ENCODE results near the gene C16orf95.

C16orf95 gene

DNA sequence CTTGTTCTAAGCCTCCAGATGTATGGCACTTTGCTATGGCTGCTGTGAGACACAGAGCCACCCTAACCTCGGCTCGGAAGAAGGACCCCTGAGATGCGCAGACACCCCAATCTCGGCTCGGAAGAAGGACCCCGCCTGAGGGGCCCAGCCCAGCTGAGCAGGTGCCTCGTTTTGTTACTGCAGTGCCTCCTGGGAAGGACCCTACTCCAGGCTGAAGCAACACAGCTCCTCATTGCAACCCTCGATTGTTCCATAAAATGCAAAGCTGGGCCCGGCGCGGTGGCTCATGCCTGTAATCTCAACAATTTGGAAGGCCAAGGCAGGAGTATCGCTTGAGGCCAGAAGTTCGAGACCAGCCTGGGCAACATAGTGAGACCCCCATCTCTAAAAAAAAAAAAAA lies 61.3 kb downstream of the C16orf95 start:
- H3K9ac ChIP-seq (ENCODE audit: low read length), result no peak overlapping the region
- no peaks in the 10 kb centered on the region for H3K36me3 ChIP-seq (replicated peaks; ENCODE audit: low read depth, low read length)
- no peak overlapping the region for H3K27ac ChIP-seq (ENCODE audit: low read length)
- no peaks in the 10 kb centered on the region for H3K4me1 ChIP-seq (ENCODE audit: low read length)
- no peak for TF ChIP-seq EZH2phosphoT487 (IDR thresholded peaks at IDR 0.05; ENCODE audit: low read depth)
- TF ChIP-seq, protein P1, sequence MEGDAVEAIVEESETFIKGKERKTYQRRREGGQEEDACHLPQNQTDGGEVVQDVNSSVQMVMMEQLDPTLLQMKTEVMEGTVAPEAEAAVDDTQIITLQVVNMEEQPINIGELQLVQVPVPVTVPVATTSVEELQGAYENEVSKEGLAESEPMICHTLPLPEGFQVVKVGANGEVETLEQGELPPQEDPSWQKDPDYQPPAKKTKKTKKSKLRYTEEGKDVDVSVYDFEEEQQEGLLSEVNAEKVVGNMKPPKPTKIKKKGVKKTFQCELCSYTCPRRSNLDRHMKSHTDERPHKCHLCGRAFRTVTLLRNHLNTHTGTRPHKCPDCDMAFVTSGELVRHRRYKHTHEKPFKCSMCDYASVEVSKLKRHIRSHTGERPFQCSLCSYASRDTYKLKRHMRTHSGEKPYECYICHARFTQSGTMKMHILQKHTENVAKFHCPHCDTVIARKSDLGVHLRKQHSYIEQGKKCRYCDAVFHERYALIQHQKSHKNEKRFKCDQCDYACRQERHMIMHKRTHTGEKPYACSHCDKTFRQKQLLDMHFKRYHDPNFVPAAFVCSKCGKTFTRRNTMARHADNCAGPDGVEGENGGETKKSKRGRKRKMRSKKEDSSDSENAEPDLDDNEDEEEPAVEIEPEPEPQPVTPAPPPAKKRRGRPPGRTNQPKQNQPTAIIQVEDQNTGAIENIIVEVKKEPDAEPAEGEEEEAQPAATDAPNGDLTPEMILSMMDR (IDR thresholded peaks at IDR 0.05; ENCODE audit: low read depth, low read length), result no peak
- no peaks in the 10 kb centered on the region for H3K27me3 ChIP-seq (ENCODE audit: low read depth, low read length)
- H3K9me3 ChIP-seq (ENCODE audit: insufficient read depth, low read length), result no peaks in the 10 kb centered on the region
- H3K79me2 ChIP-seq (ENCODE audit: low read length), result no peaks in the 10 kb centered on the region
- H3K4me2 ChIP-seq (ENCODE audit: low read length), result no peak overlapping the region
- H2AFZ ChIP-seq (ENCODE audit: low read depth, low read length), result no peak overlapping the region
- no peaks in the 10 kb centered on the region for H4K20me1 ChIP-seq (ENCODE audit: insufficient read depth, low read length)
- H3K4me3 ChIP-seq (ENCODE audit: low read length), result no peak overlapping the region

DNA sequence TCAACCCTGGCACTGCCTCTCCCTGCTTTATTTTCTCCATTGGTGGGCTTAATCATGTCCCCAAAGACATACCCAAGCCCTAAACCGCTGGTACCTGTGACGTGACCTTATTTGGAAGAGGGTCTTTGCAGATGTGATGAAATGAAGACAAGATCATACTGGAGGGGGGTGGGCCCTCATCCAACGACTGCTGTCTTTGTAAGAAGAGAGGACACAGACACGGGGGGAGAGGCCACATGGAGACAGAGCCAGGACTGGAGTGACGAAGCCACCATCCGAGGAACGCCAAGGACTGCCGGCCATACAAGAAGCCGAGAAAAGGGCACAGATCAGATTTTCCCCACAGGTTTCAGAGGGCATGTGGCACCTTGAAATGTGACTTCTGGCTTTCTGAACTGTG lies 62.5 kb downstream of the C16orf95 start:
- Histone ChIP-seq H3K79me2 (ENCODE audit: low read length) (no peaks in the 10 kb centered on the region), H3K9me3 (ENCODE audit: insufficient read depth, low read length) (no peaks in the 10 kb centered on the region), H3K27me3 (ENCODE audit: low read depth, low read length) (no peaks in the 10 kb centered on the region), H4K20me1 (ENCODE audit: insufficient read depth, low read length) (no peaks in the 10 kb centered on the region), H3K4me2 (ENCODE audit: low read length) (no peak overlapping the region), H3K27ac (ENCODE audit: low read length) (no peak overlapping the region), H2AFZ (ENCODE audit: low read depth, low read length) (no peak overlapping the region), H3K4me1 (ENCODE audit: low read length) (no peaks in the 10 kb centered on the region), H3K4me3 (ENCODE audit: low read length) (no peak overlapping the region), H3K9ac (ENCODE audit: low read length) (no peak overlapping the region), H3K36me3 (replicated peaks; ENCODE audit: low read depth, low read length) (no peaks in the 10 kb centered on the region)
- TF ChIP-seq, protein P1 (IDR thresholded peaks at IDR 0.05; ENCODE audit: low read depth, low read length), result no peak
- no peak for TF ChIP-seq EZH2phosphoT487 (IDR thresholded peaks at IDR 0.05; ENCODE audit: low read depth)

DNA sequence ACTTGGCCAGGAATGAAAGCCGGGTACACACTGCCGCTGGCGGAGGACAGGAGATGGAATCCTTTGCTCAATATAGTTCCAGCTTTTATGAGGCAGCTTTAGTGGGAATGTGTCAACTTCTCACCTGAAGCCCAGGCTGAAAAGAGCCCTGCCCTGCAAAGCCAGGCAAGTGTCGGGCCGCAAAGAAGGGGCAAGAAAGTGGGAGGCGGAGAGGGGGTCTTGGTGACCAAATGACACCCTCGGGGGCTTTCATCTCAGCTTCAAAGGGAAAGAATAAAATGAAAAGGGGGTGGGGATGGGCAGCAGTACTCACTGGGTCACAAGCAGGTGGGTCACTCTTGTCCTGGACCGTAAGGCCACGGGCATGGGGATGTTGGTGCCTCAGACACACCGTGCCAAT lies 62.9 kb downstream of the C16orf95 start:
- H3K27me3 ChIP-seq (ENCODE audit: low read depth, low read length), result no peaks in the 10 kb centered on the region
- no peak for TF ChIP-seq EZH2phosphoT487 (IDR thresholded peaks at IDR 0.05; ENCODE audit: low read depth)
- TF ChIP-seq, protein P1 (IDR thresholded peaks at IDR 0.05; ENCODE audit: low read depth, low read length), result no peak
- no peaks in the 10 kb centered on the region for H3K79me2 ChIP-seq (ENCODE audit: low read length)

DNA sequence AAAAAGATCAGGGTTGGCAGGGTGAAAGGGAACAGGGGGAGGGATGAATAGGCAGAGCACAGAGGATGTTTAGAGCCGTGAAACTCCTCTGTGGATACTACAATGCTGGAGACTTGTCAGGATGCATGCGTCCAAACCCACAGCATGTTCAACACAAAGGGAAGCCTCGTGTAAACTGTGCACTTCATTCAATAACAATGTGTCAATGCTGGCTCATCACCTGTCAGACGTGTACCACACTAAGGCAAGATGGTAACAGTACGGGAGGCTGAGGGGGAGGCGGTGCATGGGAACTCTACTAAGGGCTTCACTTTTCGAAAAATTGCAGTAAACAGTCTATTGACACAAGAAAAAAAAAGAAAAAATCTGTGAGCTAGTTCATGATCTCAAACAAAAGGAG lies 63.7 kb downstream of the C16orf95 start:
- H3K27ac ChIP-seq (ENCODE audit: low read length), result no peak overlapping the region
- no peaks in the 10 kb centered on the region for H3K79me2 ChIP-seq (ENCODE audit: low read length)
- H3K4me3 ChIP-seq (ENCODE audit: low read length), result no peak overlapping the region
- H3K4me2 ChIP-seq (ENCODE audit: low read length), result no peak overlapping the region
- H3K36me3 ChIP-seq (replicated peaks; ENCODE audit: low read depth, low read length), result no peaks in the 10 kb centered on the region
- no peaks in the 10 kb centered on the region for H4K20me1 ChIP-seq (ENCODE audit: insufficient read depth, low read length)
- peaks cover 5% of the 10 kb centered on the region; the same call in 1 of the 2 replicates for H3K4me1 ChIP-seq (ENCODE audit: low read length)
- no peaks in the 10 kb centered on the region for H3K27me3 ChIP-seq (ENCODE audit: low read depth, low read length)
- no peaks in the 10 kb centered on the region for H3K9me3 ChIP-seq (ENCODE audit: insufficient read depth, low read length)
- no peak overlapping the region for H3K9ac ChIP-seq (ENCODE audit: low read length)
- no peak overlapping the region for H2AFZ ChIP-seq (ENCODE audit: low read depth, low read length)
- TF ChIP-seq, protein P1 (IDR thresholded peaks at IDR 0.05; ENCODE audit: low read depth, low read length), result no peak
- TF ChIP-seq EZH2phosphoT487 (IDR thresholded peaks at IDR 0.05; ENCODE audit: low read depth), result no peak

More for the DNA sequence above, 62.9 kb downstream of the C16orf95 start:
- Histone ChIP-seq H3K9ac (ENCODE audit: low read length) (no peak overlapping the region), H4K20me1 (ENCODE audit: insufficient read depth, low read length) (no peaks in the 10 kb centered on the region), H3K9me3 (ENCODE audit: insufficient read depth, low read length) (no peaks in the 10 kb centered on the region), H3K4me2 (ENCODE audit: low read length) (no peak overlapping the region), H3K4me1 (ENCODE audit: low read length) (no peaks in the 10 kb centered on the region), H3K27ac (ENCODE audit: low read length) (no peak overlapping the region), H2AFZ (ENCODE audit: low read depth, low read length) (no peak overlapping the region), H3K36me3 (replicated peaks; ENCODE audit: low read depth, low read length) (no peaks in the 10 kb centered on the region), H3K4me3 (ENCODE audit: low read length) (no peak overlapping the region)

Data from OCI-LY3 (cell line).